Measurements from ENCODE around the gene ZIC4. TPM values are rescaled to one million over a fixed set of nuclear protein-coding genes. Genes with fewer than 3 reads are reported as not detected.
A peak's percentile ranks its signal among the peaks of the same experiment; 100 is the strongest.

The ZIC4 gene
- total RNA-seq, 1 donor from 2014 or later, result not detected

- peaks cover 100% of the 10 kb centered on the region for H3K27me3 ChIP-seq (ENCODE audit: low read depth)
- DNase-seq, result no peak
These were observed 12.9 kb downstream of the ZIC4 start for GRCh38 chr3:147393261-147393942.

GRCh38 chr3:147392625-147392946, 13.8 kb downstream of the ZIC4 start:
- intact Hi-C loops (cut with DNase I), result no loop called here
- peaks cover 100% of the 10 kb centered on the region for H3K27me3 ChIP-seq (ENCODE audit: low read depth)
- H3K4me1 ChIP-seq, result peaks cover 21% of the 10 kb centered on the region
- DNase-seq (no peak), ATAC-seq (no peak)
- TF ChIP-seq CTCF (IDR thresholded peaks at IDR 0.05), result no peak
- H3K4me3 ChIP-seq, result peak overlapping the region; percentile 31
- H3K27ac ChIP-seq, result no peak overlapping the region
- H3K36me3 ChIP-seq, result no peaks in the 10 kb centered on the region
- H3K9me3 ChIP-seq, result no peaks in the 10 kb centered on the region

More at GRCh38 chr3:147393261-147393942, 12.9 kb downstream of the ZIC4 start:
- Histone ChIP-seq H3K4me1 (peaks cover 21% of the 10 kb centered on the region), H3K36me3 (no peaks in the 10 kb centered on the region), H3K27ac (no peak overlapping the region), H3K9me3 (no peaks in the 10 kb centered on the region), H3K4me3 (peak overlapping the region; percentile 36)
- intact Hi-C loops (cut with DNase I), result no loop called here
- ATAC-seq, result peak in 1 of 2 donors; percentile 23
- no peak for TF ChIP-seq CTCF (IDR thresholded peaks at IDR 0.05)

GRCh38 chr3:147391781-147392624, 14.3 kb downstream of the ZIC4 start:
- peaks cover 21% of the 10 kb centered on the region for H3K4me1 ChIP-seq
- H3K27me3 ChIP-seq (ENCODE audit: low read depth), result peaks cover 100% of the 10 kb centered on the region
- DNase-seq (no peak), ATAC-seq (peak in 1 of 2 donors; percentile 13)
- peak overlapping the region; percentile 31 for H3K4me3 ChIP-seq
- TF ChIP-seq CTCF (IDR thresholded peaks at IDR 0.05), result no peak
- no peaks in the 10 kb centered on the region for H3K9me3 ChIP-seq
- H3K36me3 ChIP-seq, result no peaks in the 10 kb centered on the region
- intact Hi-C loops (cut with DNase I), result no loop called here
- H3K27ac ChIP-seq, result no peak overlapping the region

GRCh38 chr3:147390589-147391569, 15.5 kb downstream of the ZIC4 start:
- ATAC-seq, result no peak
- intact Hi-C loops (cut with DNase I), result no loop called here
- TF ChIP-seq CTCF (IDR thresholded peaks at IDR 0.05), result no peak
- no peak overlapping the region for H3K4me3 ChIP-seq
- H3K36me3 ChIP-seq, result no peaks in the 10 kb centered on the region
- DNase-seq, result no peak
- no peak overlapping the region for H3K27ac ChIP-seq
- peaks cover 100% of the 10 kb centered on the region for H3K27me3 ChIP-seq (ENCODE audit: low read depth)
- H3K9me3 ChIP-seq, result no peaks in the 10 kb centered on the region
- peaks cover 21% of the 10 kb centered on the region for H3K4me1 ChIP-seq

GRCh38 chr3:147389717-147390116, 16.6 kb downstream of the ZIC4 start:
- DNase-seq (no peak), ATAC-seq (no peak)
- H3K4me3 ChIP-seq, result no peak overlapping the region
- TF ChIP-seq CTCF (IDR thresholded peaks at IDR 0.05), result no peak
- no peaks in the 10 kb centered on the region for H3K36me3 ChIP-seq
- no peaks in the 10 kb centered on the region for H3K9me3 ChIP-seq
- peaks cover 21% of the 10 kb centered on the region for H3K4me1 ChIP-seq
- peaks cover 100% of the 10 kb centered on the region for H3K27me3 ChIP-seq (ENCODE audit: low read depth)
- intact Hi-C loops (cut with DNase I), result no loop called here
- no peak overlapping the region for H3K27ac ChIP-seq
